Rectal smooth muscle tissue (tissue), 1 donor: ENCODE measurements around the gene AHNAK.
"Not testable (repeated sequence)": the region's sequence is repeated elsewhere in the genome, so short reads cannot be mapped to it uniquely, and the experiment has no call there.

Source experiments
- H3K27ac ChIP-seq: one replicate; pipeline ENCODE4 v1.7.0; 2013; ENCODE audit warnings: low read depth, low read length, inconsistent platforms
- H3K27me3 ChIP-seq: one replicate; pipeline ENCODE4 v1.7.0; 2013; ENCODE audit warnings: low read length; ENCODE audit not compliant: control insufficient read depth, insufficient read depth
- H3K36me3 ChIP-seq: one replicate; pipeline ENCODE4 v1.7.0; 2013; ENCODE audit warnings: low read length; ENCODE audit not compliant: control insufficient read depth, insufficient read depth
- H3K4me1 ChIP-seq: one replicate; pipeline ENCODE4 v1.7.0; 2013; ENCODE audit warnings: low read length; ENCODE audit not compliant: control insufficient read depth, insufficient read depth
- H3K4me3 ChIP-seq: one replicate; pipeline ENCODE4 v1.7.0; 2013; ENCODE audit warnings: low read length
- H3K9ac ChIP-seq: one replicate; pipeline ENCODE4 v1.7.0; 2013; ENCODE audit warnings: low read length

AHNAK gene

DNA sequence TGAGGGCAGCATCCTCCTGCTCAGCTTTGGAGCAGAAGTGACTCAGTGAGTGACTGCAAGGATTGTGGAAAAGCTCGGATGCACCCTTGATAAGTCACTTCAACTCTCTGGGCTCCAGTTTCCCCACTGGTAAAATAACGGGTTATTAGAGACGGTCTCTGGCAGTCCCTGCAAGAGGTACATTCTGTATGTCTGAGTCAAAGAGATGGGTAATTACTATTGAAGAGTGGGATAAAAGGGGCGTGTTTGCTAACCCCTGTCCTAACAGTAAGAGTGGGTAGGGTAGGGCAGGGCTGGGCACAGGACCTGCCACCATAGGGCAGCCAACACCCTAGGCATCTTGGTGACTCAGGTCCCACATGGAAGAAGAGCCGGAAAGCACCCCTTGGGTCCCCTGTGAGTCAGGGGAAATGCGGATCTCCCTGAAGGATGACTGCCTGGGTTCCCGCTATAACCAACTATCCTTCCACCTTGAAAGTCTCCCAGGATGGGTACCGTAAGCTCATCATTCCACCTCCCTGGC lies 7.3 kb upstream of the AHNAK start:
- Histone ChIP-seq H3K36me3 (no peaks in the 10 kb centered on the region), H3K27ac (peak overlapping the region; percentile 98), H3K4me3 (peak overlapping the region; percentile 59), H3K4me1 (peaks cover 40% of the 10 kb centered on the region), H3K27me3 (no peaks in the 10 kb centered on the region), H3K9ac (peak overlapping the region; percentile 60)

DNA sequence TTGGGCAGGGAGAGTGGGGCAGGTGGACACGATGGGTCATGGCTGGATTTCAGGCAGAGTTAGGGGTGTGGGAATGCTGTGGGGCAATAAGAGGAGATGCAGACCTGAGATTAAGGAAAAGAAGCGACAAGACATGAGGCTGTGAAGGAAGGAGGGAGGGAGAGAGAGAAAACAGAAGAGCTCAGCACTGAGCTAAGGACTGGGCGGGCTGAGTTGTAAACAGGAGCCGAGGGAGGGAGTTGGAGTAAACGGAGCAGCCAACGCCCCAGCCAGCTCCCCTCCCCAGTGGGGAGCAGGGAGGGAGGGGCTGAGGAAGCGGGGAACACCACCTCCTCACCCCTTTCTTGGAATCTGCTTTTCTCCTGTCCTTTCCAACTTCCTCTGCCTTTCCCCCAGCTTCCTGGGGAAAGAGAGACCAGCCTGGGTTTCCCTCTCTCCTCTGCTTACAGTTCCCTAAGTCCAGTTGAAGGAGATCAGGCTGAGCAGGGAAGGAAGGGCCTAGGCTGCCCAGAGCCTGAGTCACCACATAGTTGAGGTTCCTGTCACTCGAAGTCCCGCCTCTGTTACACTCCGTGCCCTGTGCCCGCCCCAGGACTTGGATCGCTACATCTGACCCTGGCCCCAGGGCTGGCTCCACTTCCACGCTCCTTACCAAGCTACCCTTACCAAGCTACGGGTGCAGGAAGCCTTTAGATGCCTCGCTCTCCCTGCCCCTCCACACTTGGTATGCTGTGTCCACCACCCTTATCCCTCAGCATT lies 6.7 kb upstream of the AHNAK start:
- Histone ChIP-seq H3K9ac (peak overlapping the region; percentile 64), H3K4me3 (peak overlapping the region; percentile 59), H3K27me3 (no peaks in the 10 kb centered on the region), H3K27ac (peak overlapping the region; percentile 98), H3K4me1 (peaks cover 42% of the 10 kb centered on the region), H3K36me3 (no peaks in the 10 kb centered on the region)

DNA sequence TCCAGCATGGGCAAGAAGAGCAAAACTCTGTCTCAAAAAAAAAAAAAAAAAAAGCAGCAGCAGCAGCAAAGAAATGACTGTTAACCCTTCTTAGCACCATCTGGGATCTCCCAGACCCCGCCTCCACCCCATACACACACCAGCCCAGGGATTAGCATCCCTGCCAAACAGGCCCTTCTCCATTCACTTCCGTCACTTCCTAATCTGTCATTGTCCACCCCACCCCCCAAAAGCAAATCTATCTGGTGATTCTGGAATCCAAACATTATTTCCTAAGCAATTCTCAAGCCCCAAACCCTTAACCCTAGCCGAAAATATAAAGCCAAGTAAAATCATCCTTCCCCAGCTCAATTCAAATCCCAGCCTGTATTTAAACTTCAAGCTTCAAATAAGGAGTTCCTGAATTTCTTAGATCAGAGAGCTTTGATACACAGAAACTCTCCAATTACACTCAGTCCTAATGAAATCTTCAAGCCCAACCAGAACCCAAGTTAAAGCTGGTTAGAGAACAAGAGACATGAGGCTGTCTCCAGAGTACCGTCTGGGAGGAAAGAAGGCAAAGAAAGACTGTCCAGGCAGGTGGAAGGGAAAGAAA lies 6.0 kb upstream of the AHNAK start:
- H3K27ac ChIP-seq: peak overlapping the region; percentile 98
- H3K27me3 ChIP-seq: no peaks in the 10 kb centered on the region
- H3K4me3 ChIP-seq: peak overlapping the region; percentile 59
- H3K36me3 ChIP-seq: no peaks in the 10 kb centered on the region
- H3K9ac ChIP-seq: peak overlapping the region; percentile 64
- H3K4me1 ChIP-seq: peaks cover 47% of the 10 kb centered on the region

GRCh38 chr11:62550478-62550877 lies 3.9 kb upstream of the AHNAK start:
- peaks cover 32% of the 10 kb centered on the region for H3K4me1 ChIP-seq
- H3K4me3 ChIP-seq, H3K27me3 ChIP-seq, H3K36me3 ChIP-seq, H3K27ac ChIP-seq, H3K9ac ChIP-seq: not testable (repeated sequence)

GRCh38 chr11:62548545-62549335 lies 2.1 kb upstream of the AHNAK start:
- Histone ChIP-seq H3K4me3 (no peak overlapping the region), H3K36me3 (peaks cover 4% of the 10 kb centered on the region)

GRCh38 chr11:62547691-62548281 lies 1.2 kb upstream of the AHNAK start:
- Histone ChIP-seq H3K4me3 (peak overlapping the region; percentile 85), H3K4me1 (peaks cover 26% of the 10 kb centered on the region), H3K27me3 (peaks cover 3% of the 10 kb centered on the region), H3K27ac (peak overlapping the region; percentile 99), H3K9ac (no peak overlapping the region), H3K36me3 (peaks cover 7% of the 10 kb centered on the region)

More at GRCh38 chr11:62548545-62549335, 2.1 kb upstream of the AHNAK start:
- Histone ChIP-seq H3K4me1 (peaks cover 27% of the 10 kb centered on the region), H3K27ac (peak overlapping the region; percentile 99), H3K27me3 (no peaks in the 10 kb centered on the region), H3K9ac (no peak overlapping the region)

- H3K36me3 ChIP-seq: peaks cover 7% of the 10 kb centered on the region
- peaks cover 26% of the 10 kb centered on the region for H3K4me1 ChIP-seq
- H3K27me3 ChIP-seq: peaks cover 3% of the 10 kb centered on the region
- peak overlapping the region; percentile 85 for H3K4me3 ChIP-seq
- peak overlapping the region; percentile 99 for H3K27ac ChIP-seq
- no peak overlapping the region for H3K9ac ChIP-seq
Observed at GRCh38 chr11:62546929-62547625, 471 bp upstream of the AHNAK start.

- Histone ChIP-seq H3K4me1 (peaks cover 30% of the 10 kb centered on the region), H3K27me3 (peaks cover 3% of the 10 kb centered on the region), H3K9ac (peak overlapping the region; percentile 98), H3K36me3 (peaks cover 7% of the 10 kb centered on the region), H3K27ac (peak overlapping the region; percentile 99), H3K4me3 (peak overlapping the region; percentile 98)
Observed at GRCh38 chr11:62545437-62546243, 966 bp downstream of the AHNAK start.

- Histone ChIP-seq H3K27me3 (peaks cover 3% of the 10 kb centered on the region), H3K4me1 (peaks cover 37% of the 10 kb centered on the region), H3K27ac (peak overlapping the region; percentile 99), H3K36me3 (peaks cover 7% of the 10 kb centered on the region), H3K9ac (peak overlapping the region; percentile 98), H3K4me3 (peak overlapping the region; percentile 98)
Observed at GRCh38 chr11:62544581-62545436, 1.8 kb downstream of the AHNAK start.

- Histone ChIP-seq H3K9ac (peak overlapping the region; percentile 98), H3K36me3 (peaks cover 7% of the 10 kb centered on the region), H3K27ac (peak overlapping the region; percentile 99), H3K27me3 (peaks cover 3% of the 10 kb centered on the region), H3K4me1 (peaks cover 43% of the 10 kb centered on the region), H3K4me3 (peak overlapping the region; percentile 98)
Observed at GRCh38 chr11:62543680-62544444, 2.7 kb downstream of the AHNAK start.
